ENCODE data around the gene ARHGEF11.

ARHGEF11 gene

GRCh38 chr1:156901966-156902915 lies 143.3 kb downstream of the ARHGEF11 start:
- H3K4me1 Mint-ChIP-seq (ENCODE audit: low read depth): peaks cover 4% of the 10 kb centered on the region
- no peak overlapping the region for H3K27ac Mint-ChIP-seq
- H3K4me3 Mint-ChIP-seq: no peak overlapping the region
- no peak for DNase-seq
- peaks cover 31% of the 10 kb centered on the region for H3K27me3 Mint-ChIP-seq
- H3K9me3 Mint-ChIP-seq: no peaks in the 10 kb centered on the region
- no peaks in the 10 kb centered on the region for H3K36me3 Mint-ChIP-seq (ENCODE audit: low read depth)

- peak overlapping the region; percentile 26 for H3K27ac Mint-ChIP-seq
- H3K9me3 Mint-ChIP-seq: no peaks in the 10 kb centered on the region
- H3K4me1 Mint-ChIP-seq (ENCODE audit: low read depth): peaks cover 4% of the 10 kb centered on the region
- DNase-seq: no peak
- no peaks in the 10 kb centered on the region for H3K36me3 Mint-ChIP-seq (ENCODE audit: low read depth)
- peaks cover 31% of the 10 kb centered on the region for H3K27me3 Mint-ChIP-seq
- H3K4me3 Mint-ChIP-seq: no peak overlapping the region
Measured at GRCh38 chr1:156901590-156901900, 144.0 kb downstream of the ARHGEF11 start.

GRCh38 chr1:156900896-156901589 lies 144.5 kb downstream of the ARHGEF11 start:
- H3K27ac Mint-ChIP-seq: peak overlapping the region; percentile 26
- no peaks in the 10 kb centered on the region for H3K9me3 Mint-ChIP-seq
- H3K36me3 Mint-ChIP-seq (ENCODE audit: low read depth): no peaks in the 10 kb centered on the region
- no peak for DNase-seq
- H3K27me3 Mint-ChIP-seq: peaks cover 35% of the 10 kb centered on the region
- H3K4me1 Mint-ChIP-seq (ENCODE audit: low read depth): peaks cover 4% of the 10 kb centered on the region
- no peak overlapping the region for H3K4me3 Mint-ChIP-seq

GRCh38 chr1:156899956-156900718 lies 145.4 kb downstream of the ARHGEF11 start:
- no peaks in the 10 kb centered on the region for H3K36me3 Mint-ChIP-seq (ENCODE audit: low read depth)
- no peak overlapping the region for H3K27ac Mint-ChIP-seq
- H3K27me3 Mint-ChIP-seq: peaks cover 40% of the 10 kb centered on the region
- H3K9me3 Mint-ChIP-seq: no peaks in the 10 kb centered on the region
- H3K4me3 Mint-ChIP-seq: no peak overlapping the region
- peaks cover 4% of the 10 kb centered on the region for H3K4me1 Mint-ChIP-seq (ENCODE audit: low read depth)
- DNase-seq: no peak

GRCh38 chr1:156898971-156899664 lies 146.4 kb downstream of the ARHGEF11 start:
- Mint-ChIP-seq H3K4me1 (ENCODE audit: low read depth) (peaks cover 4% of the 10 kb centered on the region), H3K4me3 (no peak overlapping the region)

GRCh38 chr1:156898161-156898566 lies 147.4 kb downstream of the ARHGEF11 start:
- H3K4me1 Mint-ChIP-seq (ENCODE audit: low read depth): peaks cover 6% of the 10 kb centered on the region
- H3K4me3 Mint-ChIP-seq: no peak overlapping the region
- no peaks in the 10 kb centered on the region for H3K9me3 Mint-ChIP-seq
- H3K27ac Mint-ChIP-seq: peak overlapping the region; percentile 39
- peaks cover 55% of the 10 kb centered on the region for H3K27me3 Mint-ChIP-seq
- H3K36me3 Mint-ChIP-seq (ENCODE audit: low read depth): no peaks in the 10 kb centered on the region
- no peak for DNase-seq

More at GRCh38 chr1:156898971-156899664, 146.4 kb downstream of the ARHGEF11 start:
- no peak for DNase-seq
- Mint-ChIP-seq H3K36me3 (ENCODE audit: low read depth) (no peaks in the 10 kb centered on the region), H3K9me3 (no peaks in the 10 kb centered on the region), H3K27ac (no peak overlapping the region), H3K27me3 (peaks cover 50% of the 10 kb centered on the region)

GRCh38 chr1:156897078-156897825 lies 148.3 kb downstream of the ARHGEF11 start:
- DNase-seq: no peak
- H3K9me3 Mint-ChIP-seq: no peaks in the 10 kb centered on the region
- H3K36me3 Mint-ChIP-seq (ENCODE audit: low read depth): no peaks in the 10 kb centered on the region
- H3K4me1 Mint-ChIP-seq (ENCODE audit: low read depth): peaks cover 13% of the 10 kb centered on the region
- no peak overlapping the region for H3K4me3 Mint-ChIP-seq
- peaks cover 63% of the 10 kb centered on the region for H3K27me3 Mint-ChIP-seq
- H3K27ac Mint-ChIP-seq: no peak overlapping the region

GRCh38 chr1:156896490-156897033 lies 149.0 kb downstream of the ARHGEF11 start:
- no peak for DNase-seq
- Mint-ChIP-seq H3K36me3 (ENCODE audit: low read depth) (no peaks in the 10 kb centered on the region), H3K27me3 (peaks cover 70% of the 10 kb centered on the region), H3K27ac (no peak overlapping the region), H3K4me3 (no peak overlapping the region), H3K9me3 (no peaks in the 10 kb centered on the region), H3K4me1 (ENCODE audit: low read depth) (peaks cover 19% of the 10 kb centered on the region)

- Mint-ChIP-seq H3K27ac (no peak overlapping the region), H3K36me3 (ENCODE audit: low read depth) (no peaks in the 10 kb centered on the region), H3K4me3 (no peak overlapping the region), H3K27me3 (peaks cover 74% of the 10 kb centered on the region), H3K4me1 (ENCODE audit: low read depth) (peaks cover 19% of the 10 kb centered on the region), H3K9me3 (no peaks in the 10 kb centered on the region)
- DNase-seq: no peak
Measured at GRCh38 chr1:156895927-156896326, 149.6 kb downstream of the ARHGEF11 start.

GRCh38 chr1:156895455-156895812 lies 150.1 kb downstream of the ARHGEF11 start:
- no peaks in the 10 kb centered on the region for H3K36me3 Mint-ChIP-seq (ENCODE audit: low read depth)
- no peaks in the 10 kb centered on the region for H3K9me3 Mint-ChIP-seq
- no peak overlapping the region for H3K27ac Mint-ChIP-seq
- H3K4me3 Mint-ChIP-seq: no peak overlapping the region
- no peak for DNase-seq
- H3K27me3 Mint-ChIP-seq: peaks cover 77% of the 10 kb centered on the region
- peaks cover 19% of the 10 kb centered on the region for H3K4me1 Mint-ChIP-seq (ENCODE audit: low read depth)

- DNase-seq: no peak
- Mint-ChIP-seq H3K4me1 (ENCODE audit: low read depth) (peaks cover 21% of the 10 kb centered on the region), H3K27ac (no peak overlapping the region), H3K9me3 (no peaks in the 10 kb centered on the region), H3K4me3 (no peak overlapping the region), H3K36me3 (ENCODE audit: low read depth) (no peaks in the 10 kb centered on the region), H3K27me3 (peaks cover 80% of the 10 kb centered on the region)
Measured at GRCh38 chr1:156894711-156895454, 150.7 kb downstream of the ARHGEF11 start.

GRCh38 chr1:156894001-156894400 lies 151.5 kb downstream of the ARHGEF11 start:
- DNase-seq: no peak
- H3K27ac Mint-ChIP-seq: no peak overlapping the region
- H3K36me3 Mint-ChIP-seq (ENCODE audit: low read depth): no peaks in the 10 kb centered on the region
- H3K9me3 Mint-ChIP-seq: no peaks in the 10 kb centered on the region
- peaks cover 21% of the 10 kb centered on the region for H3K4me1 Mint-ChIP-seq (ENCODE audit: low read depth)
- H3K4me3 Mint-ChIP-seq: no peak overlapping the region
- peaks cover 81% of the 10 kb centered on the region for H3K27me3 Mint-ChIP-seq

All from activated T-cell treated with anti-CD3 and anti-CD28 coated beads, Interleukin-2, amount 50 U/mL, for 24 hours (primary cell).